GM21786 (cell line): ENCODE data around the gene TMSB10.
A peak's percentile ranks its signal among the peaks of the same experiment; 100 is the strongest.

ENCODE experiments used
- ATAC-seq: cut with Tn5 transposase; IDR thresholded peaks from one replicate; pipeline ENCODE4 v1.9.1; 2021; ENCODE audit not compliant: unreplicated experiment

TMSB10 gene

DNA sequence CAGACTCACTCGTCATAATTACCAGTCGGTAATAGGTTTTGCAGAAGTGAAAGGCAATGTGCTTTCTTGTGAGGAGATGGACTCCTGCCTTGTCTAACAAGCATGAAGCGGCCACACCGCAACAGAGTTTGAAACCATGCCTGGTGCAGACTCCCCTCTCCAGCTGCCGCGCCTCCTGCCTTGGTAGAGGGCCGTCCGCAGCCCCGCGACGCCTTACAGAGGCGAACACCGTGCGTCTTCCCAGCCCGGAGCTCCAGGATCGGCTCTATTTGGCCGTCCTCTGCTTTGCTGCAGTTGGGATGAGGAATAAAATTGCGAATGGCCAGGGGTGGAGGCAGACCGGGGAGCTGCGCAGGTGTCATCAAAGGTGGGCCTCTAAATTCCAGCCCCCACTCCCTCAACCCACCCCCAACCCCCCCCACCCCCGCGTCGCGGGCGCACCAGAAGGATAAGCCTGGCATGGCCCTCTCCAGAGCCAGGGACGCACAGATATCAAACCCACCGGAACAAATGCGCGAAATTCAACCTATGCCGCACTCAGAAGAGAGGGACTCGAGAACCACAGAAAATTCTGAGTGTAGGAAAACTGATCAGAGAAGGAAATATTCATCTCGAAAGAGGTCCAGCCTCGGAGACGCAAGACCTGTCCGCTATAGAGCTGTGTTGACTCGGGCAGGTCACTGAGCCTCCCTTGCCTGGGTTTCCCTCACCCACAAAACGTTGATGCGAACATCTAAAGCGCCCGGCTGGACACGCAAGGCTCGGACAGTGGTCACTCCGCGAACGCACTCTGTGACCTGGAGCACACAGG is 25.7 kb upstream of the TMSB10 start:
- peak; percentile 61 for ATAC-seq

- no peak for ATAC-seq
Measured at GRCh38 chr2:84880395-84880644, 25.1 kb upstream of the TMSB10 start.

- ATAC-seq: no peak
Measured at GRCh38 chr2:84880645-84881521, 24.6 kb upstream of the TMSB10 start, which contains the start of gene TRABD2A. Gene TRABD2A, minus strand, starts transcription at chr2:84881084. Its CDS starts 45 bp downstream, at chr2:84881039.

GRCh38 chr2:84881581-84882413 is 23.7 kb upstream of the TMSB10 start:
- ATAC-seq: peak; percentile 60

- no peak for ATAC-seq
Measured at GRCh38 chr2:84882414-84882738, 23.1 kb upstream of the TMSB10 start.

- no peak for ATAC-seq
Measured at GRCh38 chr2:84882775-84883550, 22.5 kb upstream of the TMSB10 start.

GRCh38 chr2:84884449-84884848 is 21.0 kb upstream of the TMSB10 start:
- no peak for ATAC-seq

DNA sequence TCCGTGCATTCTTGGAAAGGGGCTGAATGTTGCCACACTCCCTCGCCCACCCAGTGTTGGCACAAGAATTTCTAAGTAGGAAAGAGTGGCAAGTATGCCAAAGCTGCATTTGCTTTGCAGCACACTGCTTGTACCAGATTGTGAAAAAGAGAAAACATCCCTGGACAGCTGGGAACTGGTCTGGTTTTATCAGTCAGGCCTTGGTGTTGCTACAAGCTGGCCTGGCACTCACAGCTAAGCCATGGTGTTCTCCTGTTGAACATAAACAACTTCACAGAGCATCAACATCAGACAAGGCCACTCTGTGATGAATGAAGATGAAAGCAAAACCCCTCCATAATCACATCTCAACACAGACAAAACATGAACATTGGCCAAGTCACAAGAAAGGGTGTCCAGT is 20.3 kb upstream of the TMSB10 start:
- no peak for ATAC-seq

DNA sequence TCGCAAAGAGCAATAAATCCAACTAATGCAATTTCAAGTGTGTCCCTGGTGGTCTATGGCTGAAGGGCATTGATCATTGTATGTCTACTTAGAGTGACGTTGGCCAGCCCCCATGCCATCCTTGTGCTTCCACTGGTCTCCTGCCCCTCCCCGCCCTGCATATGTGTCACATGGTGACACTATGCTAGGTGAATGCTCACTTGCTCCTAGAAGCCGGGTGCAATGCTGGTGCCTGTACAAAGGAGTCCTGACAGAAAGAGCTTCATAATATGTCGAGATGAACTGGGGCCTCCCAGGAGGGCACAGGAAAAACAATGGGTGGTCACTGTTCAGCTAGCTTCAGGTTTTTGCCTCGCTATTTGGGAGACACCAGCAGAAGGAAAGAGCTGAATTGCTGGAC is 18.7 kb upstream of the TMSB10 start:
- ATAC-seq: no peak

DNA sequence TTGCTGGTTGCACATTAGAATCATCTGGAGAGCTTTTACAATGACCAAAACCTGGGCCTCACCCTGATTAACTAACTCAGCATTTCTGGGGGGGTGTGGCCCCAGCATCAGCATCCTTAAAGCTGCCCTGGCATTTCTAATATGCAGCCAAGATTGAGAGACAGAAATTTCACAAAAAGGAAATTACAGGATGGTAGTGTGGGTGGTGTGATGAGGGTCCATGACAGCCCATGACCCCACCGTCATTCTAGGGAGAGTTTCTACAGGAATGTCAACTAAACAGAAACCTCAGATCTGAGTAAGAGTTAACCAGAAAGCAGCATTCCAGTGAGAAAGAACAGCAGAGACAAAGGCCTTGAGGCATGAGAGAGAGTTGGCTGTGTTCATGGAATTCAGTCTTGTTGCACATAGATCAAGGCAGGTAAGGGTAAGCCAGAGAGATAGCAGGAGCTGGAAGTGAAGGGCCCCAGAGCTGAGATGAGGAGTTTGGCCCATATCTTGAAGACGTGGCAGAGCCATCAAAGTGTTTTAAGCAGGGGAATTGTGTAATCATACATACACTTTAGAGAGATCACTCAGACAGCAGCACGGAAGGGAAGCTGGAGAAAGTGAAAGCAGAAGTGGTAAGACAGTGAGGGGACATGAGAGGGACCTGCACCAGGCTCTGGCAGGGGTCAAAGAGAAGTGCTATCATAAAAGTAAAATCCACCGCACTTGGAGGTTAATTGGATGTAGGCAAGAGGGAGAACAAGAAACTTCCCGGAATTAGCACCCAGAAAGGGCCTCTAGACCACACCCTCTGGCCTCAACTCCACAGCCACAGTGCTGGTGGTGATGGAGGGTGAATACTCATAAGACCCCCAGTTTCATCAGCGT is 16.8 kb upstream of the TMSB10 start:
- ATAC-seq: peak; percentile 99

- no peak for ATAC-seq
Measured at GRCh38 chr2:84889332-84889731, 16.1 kb upstream of the TMSB10 start.

GRCh38 chr2:84891355-84892010 is 14.0 kb upstream of the TMSB10 start:
- ATAC-seq: no peak

GRCh38 chr2:84894131-84894586 is 11.3 kb upstream of the TMSB10 start:
- ATAC-seq: no peak

DNA sequence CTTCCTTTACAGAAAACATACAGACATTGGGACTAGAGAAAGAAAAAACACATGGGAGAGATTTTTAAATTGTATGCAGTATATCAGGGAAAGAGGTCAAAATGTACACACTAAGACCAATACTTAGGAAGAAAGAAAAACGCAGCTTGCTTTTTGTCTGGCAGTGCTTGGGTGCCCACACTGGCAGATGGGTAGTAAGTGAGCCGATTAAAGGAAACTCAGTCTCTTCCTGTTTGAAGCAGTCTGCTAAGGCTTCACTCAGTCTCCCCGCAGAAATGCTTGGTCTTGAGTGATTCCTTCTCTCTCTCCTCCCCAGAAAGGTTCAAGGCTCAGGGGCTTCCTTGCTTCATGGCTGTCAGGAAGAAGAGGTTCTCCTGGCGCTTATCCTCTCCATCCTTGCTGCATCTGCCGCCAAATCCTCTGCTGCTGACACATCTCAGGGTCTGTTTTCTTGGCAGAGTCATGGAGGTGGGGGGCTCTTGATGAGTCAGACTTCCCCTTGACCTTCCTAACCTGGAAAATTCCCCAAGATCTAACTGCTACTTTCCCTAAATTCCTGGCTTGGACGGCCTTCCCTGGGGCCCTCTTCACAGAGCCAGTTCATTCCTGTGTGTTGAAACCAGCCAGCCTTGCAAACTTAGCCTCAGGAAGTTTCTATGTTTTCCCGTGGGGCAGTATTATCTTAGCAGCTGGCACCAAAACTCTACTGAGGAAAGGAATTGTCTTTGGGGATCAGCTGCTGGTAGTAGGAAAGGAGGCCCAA is 10.5 kb upstream of the TMSB10 start:
- ATAC-seq: no peak

DNA sequence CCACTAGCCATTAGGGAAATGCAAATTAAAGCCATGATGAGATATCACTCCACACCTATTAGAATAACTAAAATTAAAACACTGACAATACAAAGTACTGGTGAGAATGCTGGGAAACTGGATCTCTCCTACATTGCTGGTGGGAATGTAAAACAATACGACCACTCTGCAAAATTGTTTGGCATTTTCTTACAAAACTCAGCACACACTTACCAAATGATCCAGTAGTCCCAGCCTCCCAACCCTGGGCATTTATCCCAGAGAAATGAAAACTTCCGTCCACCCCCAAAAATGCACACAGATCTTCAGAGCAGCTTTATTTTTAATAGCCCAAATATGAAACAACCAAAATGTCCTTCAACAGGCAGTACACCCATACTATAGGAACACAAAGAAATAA is 8.9 kb upstream of the TMSB10 start:
- ATAC-seq: no peak

DNA sequence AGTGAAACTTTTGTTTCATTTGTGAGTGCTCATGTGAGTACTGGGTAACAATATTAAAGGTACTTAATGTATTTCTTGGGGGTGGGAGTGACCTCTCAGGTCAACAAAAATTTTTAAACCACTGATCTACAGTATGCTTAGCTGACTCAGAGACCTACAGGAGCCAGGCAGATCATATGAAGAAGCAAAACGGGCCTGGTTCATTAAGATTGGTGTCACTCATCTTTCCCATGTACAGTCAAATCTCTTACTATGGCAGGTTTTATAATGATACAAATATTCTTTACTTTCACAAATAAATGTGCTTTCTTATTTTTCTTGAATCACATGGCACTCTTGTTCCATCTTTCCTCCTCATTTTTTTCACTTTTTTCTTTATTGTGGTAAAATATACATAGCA is 7.7 kb upstream of the TMSB10 start:
- no peak for ATAC-seq

DNA sequence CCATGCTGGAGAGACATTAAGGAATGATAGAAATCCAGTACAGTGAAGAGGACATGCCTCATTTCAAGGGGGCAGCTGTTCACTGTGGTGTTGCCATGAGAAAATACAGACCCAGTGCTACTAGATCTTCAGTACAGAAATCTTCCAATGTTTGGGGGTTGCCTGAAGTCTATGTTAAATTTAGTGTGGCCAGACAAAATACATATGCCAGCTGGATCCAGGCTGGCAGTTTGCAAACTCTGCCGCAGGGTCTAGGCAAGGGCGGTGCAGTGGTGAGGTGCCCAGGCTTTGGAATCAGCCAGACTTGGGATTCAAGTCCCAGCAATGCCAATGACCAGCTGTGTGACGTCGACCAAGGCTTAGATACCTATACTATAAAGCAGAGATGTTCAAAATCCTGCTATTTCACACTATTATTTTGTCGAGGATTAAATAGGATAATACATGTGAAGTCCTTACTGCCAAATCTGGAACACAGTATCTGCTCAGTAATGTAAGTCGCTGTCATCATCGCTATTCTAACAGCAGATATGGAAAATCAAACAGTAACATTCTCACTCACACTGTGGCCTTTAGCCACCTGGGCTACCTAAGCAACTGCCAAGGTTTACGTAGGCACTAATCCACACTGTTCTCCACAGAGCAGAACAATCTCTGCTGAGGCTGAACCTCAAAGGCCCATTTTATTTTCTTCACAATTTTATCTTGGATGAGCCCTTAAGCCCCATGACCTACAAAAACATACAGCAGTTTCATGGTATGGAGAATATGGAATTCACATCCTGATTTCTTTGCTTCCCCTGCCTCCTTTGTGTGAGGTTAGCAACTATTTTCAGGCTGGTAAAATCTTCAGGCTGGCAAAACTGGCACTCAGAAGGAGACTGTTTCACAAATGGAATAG is 5.9 kb upstream of the TMSB10 start:
- no peak for ATAC-seq
